VCaP (cell line): ENCODE data around the gene HS6ST3.
A peak's percentile ranks its signal among the peaks of the same experiment; 100 is the strongest.

Experiments used
- H3K27ac ChIP-seq: fragments of 450-650 bp; 2 replicates; pipeline ENCODE4 v1.5.1; 2017
- CTCF ChIP-seq: fragments of 450-650 bp; conservative IDR thresholded peaks from 2 replicates; pipeline ENCODE4 v1.5.1; 2017; ENCODE audit warnings: mild to moderate bottlenecking, moderate library complexity

HS6ST3 gene

GRCh38 chr13:96816261-96816660 lies 726.4 kb downstream of the HS6ST3 start:
- H3K27ac ChIP-seq, result no peak overlapping the region
- no peak for TF ChIP-seq CTCF

DNA sequence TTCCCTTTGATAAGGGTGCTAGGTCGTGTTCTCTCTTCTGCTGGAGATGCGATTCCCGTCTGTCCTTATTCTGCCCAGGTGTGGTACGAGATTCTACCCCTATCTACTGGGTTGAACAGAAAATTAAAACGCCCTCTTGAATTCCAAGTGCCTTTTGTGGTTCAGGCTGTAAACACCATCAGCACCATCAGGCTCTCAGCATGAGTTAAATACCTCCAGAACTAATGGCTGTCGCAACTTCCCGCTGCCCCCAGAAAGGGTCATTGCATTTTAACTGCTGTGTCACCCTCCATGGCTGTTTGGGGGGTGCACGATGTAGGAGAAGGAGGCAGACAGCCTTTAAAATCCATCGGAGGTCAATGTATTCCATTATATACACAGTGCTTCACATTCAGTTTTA lies 727.0 kb downstream of the HS6ST3 start:
- no peak overlapping the region for H3K27ac ChIP-seq
- TF ChIP-seq CTCF, result no peak

- no peak overlapping the region for H3K27ac ChIP-seq
- peak; percentile 82 for TF ChIP-seq CTCF
Measured at GRCh38 chr13:96817336-96817941, 727.5 kb downstream of the HS6ST3 start.

DNA sequence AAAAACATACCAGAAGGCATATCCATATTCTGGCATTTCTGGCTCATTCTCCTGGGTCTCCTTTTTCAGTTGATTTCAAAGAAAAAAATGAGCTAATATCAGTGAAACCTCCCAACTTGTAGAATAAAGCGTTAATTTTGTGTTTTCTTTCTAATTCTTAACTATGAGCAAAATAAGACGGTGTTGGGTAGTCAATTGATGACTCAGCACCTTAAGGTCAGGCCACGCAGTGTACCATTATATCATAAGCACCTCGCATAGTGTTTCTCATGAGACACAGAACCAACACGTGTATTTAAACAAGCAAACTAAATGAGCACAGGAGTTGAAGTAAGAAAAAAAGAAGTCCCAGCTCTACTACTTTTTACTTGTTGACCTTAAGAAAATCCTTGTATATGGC lies 729.5 kb downstream of the HS6ST3 start:
- H3K27ac ChIP-seq, result no peak overlapping the region
- no peak for TF ChIP-seq CTCF

GRCh38 chr13:96821381-96821780 lies 731.5 kb downstream of the HS6ST3 start:
- no peak for TF ChIP-seq CTCF
- no peak overlapping the region for H3K27ac ChIP-seq

DNA sequence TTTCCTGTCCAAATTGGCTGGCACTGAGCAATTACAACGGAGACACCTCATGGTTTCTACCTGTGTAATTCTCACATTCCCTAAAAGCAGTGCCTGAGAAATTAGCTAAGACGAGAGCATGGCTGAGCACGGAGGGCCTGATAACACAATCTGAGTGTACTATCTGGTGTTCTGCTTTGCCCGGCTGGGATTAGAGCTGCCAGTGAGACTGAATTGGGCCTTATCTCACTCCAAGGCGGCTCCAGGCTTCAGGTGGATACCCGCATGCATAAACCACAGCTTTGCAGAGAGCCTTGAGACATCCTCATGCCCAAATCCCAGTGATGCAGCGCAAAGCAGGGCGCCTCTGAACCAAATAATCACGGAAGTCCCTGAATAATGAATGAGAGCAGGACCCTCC lies 732.1 kb downstream of the HS6ST3 start:
- H3K27ac ChIP-seq, result no peak overlapping the region
- no peak for TF ChIP-seq CTCF

GRCh38 chr13:96822895-96823294 lies 733.0 kb downstream of the HS6ST3 start:
- TF ChIP-seq CTCF, result peak; percentile 93
- H3K27ac ChIP-seq, result no peak overlapping the region
